Astrocyte (in vitro differentiated cells and primary cell): Measurements from ENCODE around the gene COG5.

Experiments used
- EZH2 ChIP-seq: IDR thresholded peaks from 2 replicates; pipeline ENCODE4 v1.6.1; 2012; ENCODE audit warnings: mild to moderate bottlenecking, low read length, inconsistent platforms; ENCODE audit not compliant: insufficient read depth
- TF ChIP-seq, protein P1 (sequence below): IDR thresholded peaks from 2 replicates; pipeline ENCODE4 v1.5.1; 2011; ENCODE audit warnings: low read depth, mild to moderate bottlenecking, inconsistent platforms, low read length, moderate library complexity; ENCODE audit not compliant: insufficient read depth

DNA sequence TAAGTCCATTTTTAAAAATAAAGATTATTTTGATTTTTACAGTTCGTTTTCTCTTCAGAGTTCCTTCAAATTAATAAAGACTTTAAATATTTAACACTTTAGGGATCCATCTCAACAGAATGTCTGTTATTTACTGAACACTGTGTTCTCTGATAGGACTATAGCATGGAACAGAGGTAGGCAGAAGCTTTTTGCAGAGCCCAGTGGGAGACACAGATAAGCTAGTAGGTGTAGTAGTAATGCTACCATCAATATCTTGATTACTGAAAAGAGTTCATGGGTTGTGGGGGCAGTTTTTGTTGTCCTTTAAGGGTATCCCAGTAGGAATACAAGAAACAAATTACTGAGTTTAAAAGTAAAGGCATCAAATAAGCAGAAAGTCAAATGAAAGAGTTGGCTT lies 254.4 kb downstream of the COG5 start:
- TF ChIP-seq, protein P1, sequence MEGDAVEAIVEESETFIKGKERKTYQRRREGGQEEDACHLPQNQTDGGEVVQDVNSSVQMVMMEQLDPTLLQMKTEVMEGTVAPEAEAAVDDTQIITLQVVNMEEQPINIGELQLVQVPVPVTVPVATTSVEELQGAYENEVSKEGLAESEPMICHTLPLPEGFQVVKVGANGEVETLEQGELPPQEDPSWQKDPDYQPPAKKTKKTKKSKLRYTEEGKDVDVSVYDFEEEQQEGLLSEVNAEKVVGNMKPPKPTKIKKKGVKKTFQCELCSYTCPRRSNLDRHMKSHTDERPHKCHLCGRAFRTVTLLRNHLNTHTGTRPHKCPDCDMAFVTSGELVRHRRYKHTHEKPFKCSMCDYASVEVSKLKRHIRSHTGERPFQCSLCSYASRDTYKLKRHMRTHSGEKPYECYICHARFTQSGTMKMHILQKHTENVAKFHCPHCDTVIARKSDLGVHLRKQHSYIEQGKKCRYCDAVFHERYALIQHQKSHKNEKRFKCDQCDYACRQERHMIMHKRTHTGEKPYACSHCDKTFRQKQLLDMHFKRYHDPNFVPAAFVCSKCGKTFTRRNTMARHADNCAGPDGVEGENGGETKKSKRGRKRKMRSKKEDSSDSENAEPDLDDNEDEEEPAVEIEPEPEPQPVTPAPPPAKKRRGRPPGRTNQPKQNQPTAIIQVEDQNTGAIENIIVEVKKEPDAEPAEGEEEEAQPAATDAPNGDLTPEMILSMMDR: no peak
- no peak for TF ChIP-seq EZH2
